ENCODE results near the gene BICC1. TPM values are rescaled to one million over a fixed set of nuclear protein-coding genes. Genes with fewer than 3 reads are reported as not detected.

Gene BICC1
- total RNA-seq, 2 donors from 2014 or later = 0.27 to 0.40 TPM

DNA sequence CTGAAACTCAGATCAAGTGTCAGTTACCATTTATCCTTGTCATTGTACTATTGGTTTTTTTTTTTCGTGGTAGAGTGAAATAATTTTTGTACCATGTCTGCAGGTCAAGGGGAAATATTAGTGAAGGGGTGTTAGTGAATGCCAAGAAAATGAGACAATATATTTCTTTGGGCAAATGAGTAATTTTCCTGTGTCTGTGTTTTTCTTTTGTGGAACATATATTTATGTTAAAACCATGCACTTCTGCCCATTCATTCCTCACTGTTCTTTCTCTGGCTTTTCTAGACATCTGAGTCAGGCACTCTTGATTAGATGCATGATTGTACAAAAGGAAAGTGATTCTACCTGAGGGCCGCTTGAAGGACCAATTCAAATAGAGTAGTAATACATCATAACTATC lies 161.6 kb downstream of the BICC1 start:
- Histone ChIP-seq H3K27ac (ENCODE audit: low read depth, low read length) (no peak overlapping the region), H3K4me3 (ENCODE audit: low read length) (no peak overlapping the region), H3K9me3 (ENCODE audit: control insufficient read depth, low read length) (no peaks in the 10 kb centered on the region), H3K36me3 (ENCODE audit: control insufficient read depth, insufficient read depth, low read length) (no peaks in the 10 kb centered on the region), H3K4me1 (ENCODE audit: control insufficient read depth, insufficient read depth, low read length) (no peaks in the 10 kb centered on the region), H3K27me3 (ENCODE audit: control insufficient read depth, insufficient read depth, low read length, poor library complexity, severe bottlenecking) (no peaks in the 10 kb centered on the region), H3K9ac (ENCODE audit: extremely low read depth, low read length, poor library complexity, severe bottlenecking) (no peak overlapping the region)
- TF ChIP-seq, protein P1, sequence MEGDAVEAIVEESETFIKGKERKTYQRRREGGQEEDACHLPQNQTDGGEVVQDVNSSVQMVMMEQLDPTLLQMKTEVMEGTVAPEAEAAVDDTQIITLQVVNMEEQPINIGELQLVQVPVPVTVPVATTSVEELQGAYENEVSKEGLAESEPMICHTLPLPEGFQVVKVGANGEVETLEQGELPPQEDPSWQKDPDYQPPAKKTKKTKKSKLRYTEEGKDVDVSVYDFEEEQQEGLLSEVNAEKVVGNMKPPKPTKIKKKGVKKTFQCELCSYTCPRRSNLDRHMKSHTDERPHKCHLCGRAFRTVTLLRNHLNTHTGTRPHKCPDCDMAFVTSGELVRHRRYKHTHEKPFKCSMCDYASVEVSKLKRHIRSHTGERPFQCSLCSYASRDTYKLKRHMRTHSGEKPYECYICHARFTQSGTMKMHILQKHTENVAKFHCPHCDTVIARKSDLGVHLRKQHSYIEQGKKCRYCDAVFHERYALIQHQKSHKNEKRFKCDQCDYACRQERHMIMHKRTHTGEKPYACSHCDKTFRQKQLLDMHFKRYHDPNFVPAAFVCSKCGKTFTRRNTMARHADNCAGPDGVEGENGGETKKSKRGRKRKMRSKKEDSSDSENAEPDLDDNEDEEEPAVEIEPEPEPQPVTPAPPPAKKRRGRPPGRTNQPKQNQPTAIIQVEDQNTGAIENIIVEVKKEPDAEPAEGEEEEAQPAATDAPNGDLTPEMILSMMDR (conservative IDR thresholded peaks at IDR 0.05) = no peak
- Mint-ChIP-seq H3K27me3 (ENCODE audit: insufficient read depth) (no peaks in the 10 kb centered on the region), H3K4me1 (no peaks in the 10 kb centered on the region), H3K36me3 (ENCODE audit: low read depth) (no peaks in the 10 kb centered on the region), H3K4me3 (no peak overlapping the region), H3K9me3 (no peaks in the 10 kb centered on the region), H3K27ac (no peak overlapping the region)
- DNase-seq = no peak
- 83% methylated on average over 2 of the region's 2 CpGs; no CpG with 5 or more reads in 1 of the 2 experiments for WGBS, 2 experiments (ENCODE audit: insufficient coverage in 1 of 2, insufficient read length in 1 of 2)

DNA sequence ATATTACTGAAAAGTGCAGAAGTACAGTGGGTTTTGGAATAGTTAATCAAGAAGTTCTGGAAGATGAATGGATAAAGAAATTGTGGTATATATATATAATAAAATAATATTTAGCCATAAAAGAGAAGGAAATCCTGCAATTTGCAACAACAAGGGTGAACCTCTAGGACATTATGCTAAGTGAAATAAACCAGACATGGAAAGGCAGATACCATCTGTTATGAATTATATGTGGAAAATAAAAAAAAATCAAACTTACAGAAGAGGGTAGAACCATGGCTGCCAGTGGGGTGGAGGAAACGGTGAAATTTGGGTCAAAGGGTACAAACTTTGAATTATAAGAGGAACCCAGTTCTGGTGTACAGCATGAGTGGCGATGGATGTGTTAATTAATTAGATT lies 162.6 kb downstream of the BICC1 start:
- Histone ChIP-seq H3K9me3 (ENCODE audit: control insufficient read depth, low read length) (no peaks in the 10 kb centered on the region), H3K9ac (ENCODE audit: extremely low read depth, low read length, poor library complexity, severe bottlenecking) (no peak overlapping the region), H3K4me1 (ENCODE audit: control insufficient read depth, insufficient read depth, low read length) (no peaks in the 10 kb centered on the region), H3K27me3 (ENCODE audit: control insufficient read depth, insufficient read depth, low read length, poor library complexity, severe bottlenecking) (no peaks in the 10 kb centered on the region), H3K4me3 (ENCODE audit: low read length) (no peak overlapping the region), H3K36me3 (ENCODE audit: control insufficient read depth, insufficient read depth, low read length) (no peaks in the 10 kb centered on the region), H3K27ac (ENCODE audit: low read depth, low read length) (no peak overlapping the region)
- Mint-ChIP-seq H3K36me3 (ENCODE audit: low read depth) (no peaks in the 10 kb centered on the region), H3K9me3 (no peaks in the 10 kb centered on the region), H3K4me1 (no peaks in the 10 kb centered on the region), H3K27ac (no peak overlapping the region), H3K4me3 (no peak overlapping the region), H3K27me3 (ENCODE audit: insufficient read depth) (no peaks in the 10 kb centered on the region)
- TF ChIP-seq, protein P1 (conservative IDR thresholded peaks at IDR 0.05) = no peak
- DNase-seq = no peak
- WGBS, 2 experiments (ENCODE audit: insufficient coverage in 1 of 2, insufficient read length in 1 of 2) = 90 to 100% methylated on average over 1 of the region's 2 CpGs

DNA sequence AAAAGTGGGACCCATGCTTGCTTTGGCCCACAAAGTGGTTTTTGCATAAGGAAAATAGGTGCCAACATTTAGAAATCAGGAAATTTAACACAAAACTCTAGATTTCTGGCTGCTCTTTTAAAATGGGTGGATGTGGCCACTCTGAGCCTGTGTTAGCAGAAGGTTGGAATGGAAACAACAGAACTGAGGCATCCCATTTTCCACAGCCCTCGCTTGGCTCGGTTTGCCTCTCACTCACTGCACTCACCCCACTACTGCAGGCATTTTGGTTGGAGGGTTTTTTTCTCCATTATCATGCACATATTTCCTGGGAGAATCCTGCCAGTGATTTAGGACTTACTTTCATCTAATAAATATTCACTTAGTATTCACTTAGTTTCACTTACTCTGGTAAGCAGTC lies 178.9 kb downstream of the BICC1 start:
- no peak for DNase-seq
- TF ChIP-seq, protein P1 (conservative IDR thresholded peaks at IDR 0.05) = no peak
- no peak overlapping the region for H3K9ac ChIP-seq (ENCODE audit: extremely low read depth, low read length, poor library complexity, severe bottlenecking)
- WGBS, 2 experiments (ENCODE audit: insufficient coverage in 1 of 2, insufficient read length in 1 of 2) = 70% methylated on average over 2 of the region's 2 CpGs; no CpG with 5 or more reads in 1 of the 2 experiments
- no peak overlapping the region for H3K4me3 ChIP-seq (ENCODE audit: low read length)
- H3K36me3 ChIP-seq (ENCODE audit: control insufficient read depth, insufficient read depth, low read length) = no peaks in the 10 kb centered on the region
- Mint-ChIP-seq H3K4me3 (no peak overlapping the region), H3K4me1 (peaks cover under 1% of the 10 kb centered on the region), H3K27ac (no peak overlapping the region), H3K36me3 (ENCODE audit: low read depth) (no peaks in the 10 kb centered on the region), H3K9me3 (peaks cover 18% of the 10 kb centered on the region), H3K27me3 (ENCODE audit: insufficient read depth) (no peaks in the 10 kb centered on the region)
- no peaks in the 10 kb centered on the region for H3K4me1 ChIP-seq (ENCODE audit: control insufficient read depth, insufficient read depth, low read length)
- no peaks in the 10 kb centered on the region for H3K27me3 ChIP-seq (ENCODE audit: control insufficient read depth, insufficient read depth, low read length, poor library complexity, severe bottlenecking)
- H3K9me3 ChIP-seq (ENCODE audit: control insufficient read depth, low read length) = no peaks in the 10 kb centered on the region
- H3K27ac ChIP-seq (ENCODE audit: low read depth, low read length) = no peak overlapping the region

Data from endodermal cell (in vitro differentiated cells).